Activated CD8-positive, alpha-beta memory T cell treated with anti-CD3 and anti-CD28 coated beads for 36 hours (primary cell): Measurements from ENCODE around the gene H1-8. TPM values are rescaled to one million over a fixed set of nuclear protein-coding genes. Genes with fewer than 3 reads are reported as not detected.

ENCODE experiments used
- CTCF ChIA-PET: fragments of 350-600 bp; sonication (Branson Sonifier 250); formaldehyde crosslinking; loops from one replicate; lab custom pipeline; 2021; ENCODE audit warnings: antibody characterized with exemption; lab: Charles Lee
- POLR2A ChIA-PET: fragments of 350-600 bp; sonication (Branson Sonifier 250); formaldehyde crosslinking; loops from one replicate; lab custom pipeline; 2021; ENCODE audit warnings: antibody characterized with exemption; lab: Charles Lee
- total RNA-seq, 2 experiments: library from RNA; stranded (reverse); gene quantifications; one replicate each; pipeline ENCODE4 v1.2.3, GENCODE V29; 2021

H1-8 gene
- total RNA-seq, 2 experiments from 2014 or later = not detected

GRCh38 chr3:129598000-129598381 lies 55.0 kb downstream of the H1-8 start:
- CTCF ChIA-PET = no interaction called here

GRCh38 chr3:129598484-129598883 lies 55.5 kb downstream of the H1-8 start:
- POLR2A ChIA-PET = no interaction called here
- CTCF ChIA-PET = no interaction called here

More at GRCh38 chr3:129598000-129598381, 55.0 kb downstream of the H1-8 start:
- POLR2A ChIA-PET = no interaction called here

GRCh38 chr3:129599073-129599472 lies 56.1 kb downstream of the H1-8 start:
- POLR2A ChIA-PET = no interaction called here
- CTCF ChIA-PET = no interaction called here

- ChIA-PET CTCF (no interaction called here), POLR2A (no interaction called here)
Observed at GRCh38 chr3:129599607-129600006, 56.6 kb downstream of the H1-8 start.

GRCh38 chr3:129600348-129600747 lies 57.4 kb downstream of the H1-8 start:
- ChIA-PET CTCF (no interaction called here), POLR2A (no interaction called here)

Other genes with a start within 250 kb of the H1-8 start
- under 1 TPM; 0.67 to 0.71 TPM for gene EFCAB12, start 114.5 kb upstream of the H1-8 start, total RNA-seq
- gene MBD4, start 103.2 kb upstream of the H1-8 start, total RNA-seq = 10 to 100 TPM; 46.1 to 48.2 TPM
- 10 to 100 TPM; 16.5 to 19.2 TPM for gene IFT122, start 103.0 kb upstream of the H1-8 start, total RNA-seq
- gene RHO, start 14.5 kb upstream of the H1-8 start, total RNA-seq = not detected
- 1 to 10 TPM; 7.6 to 7.7 TPM for gene PLXND1, start 63.5 kb downstream of the H1-8 start, total RNA-seq